Stimulated activated CD8-positive, alpha-beta memory T cell treated with anti-CD3 and anti-CD28 coated beads, Interleukin-4, amount 100 ng/mL, for 24 hours (primary cell): ENCODE measurements around the gene LIPM.

Source experiments
- DNase-seq: peaks from one replicate; pipeline ENCODE4 v3.0.0-alpha.2; 2020; ENCODE audit warnings: low read depth

The LIPM gene

DNA sequence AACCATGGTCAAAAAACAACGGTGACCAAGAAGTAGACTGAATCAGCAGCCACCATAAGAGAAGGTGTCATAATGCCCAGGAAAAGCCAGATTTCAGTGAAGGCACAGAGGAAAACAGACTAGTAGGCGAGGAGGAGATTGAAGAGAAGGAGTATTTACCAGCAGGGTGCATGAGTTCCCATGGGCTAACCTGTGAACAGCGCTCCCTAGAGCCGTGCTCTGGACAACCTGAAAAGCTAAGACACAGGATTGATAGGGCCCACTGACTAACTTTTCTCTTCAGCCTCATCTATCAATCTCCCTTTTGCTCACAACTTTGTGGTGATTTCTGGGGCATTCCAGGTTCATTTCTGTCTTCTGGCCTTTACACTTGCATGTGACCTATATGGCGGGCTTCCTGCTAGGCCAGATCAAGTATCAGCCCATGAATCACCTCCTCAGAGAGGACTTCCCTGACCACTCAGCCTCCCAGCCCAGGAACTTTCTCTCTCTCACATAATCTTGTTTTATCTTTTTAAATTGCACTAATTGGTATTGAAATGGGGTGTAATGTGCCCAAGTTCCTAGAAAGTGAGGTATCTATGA, 36.3 kb downstream of the LIPM start:
- no peak for DNase-seq

DNA sequence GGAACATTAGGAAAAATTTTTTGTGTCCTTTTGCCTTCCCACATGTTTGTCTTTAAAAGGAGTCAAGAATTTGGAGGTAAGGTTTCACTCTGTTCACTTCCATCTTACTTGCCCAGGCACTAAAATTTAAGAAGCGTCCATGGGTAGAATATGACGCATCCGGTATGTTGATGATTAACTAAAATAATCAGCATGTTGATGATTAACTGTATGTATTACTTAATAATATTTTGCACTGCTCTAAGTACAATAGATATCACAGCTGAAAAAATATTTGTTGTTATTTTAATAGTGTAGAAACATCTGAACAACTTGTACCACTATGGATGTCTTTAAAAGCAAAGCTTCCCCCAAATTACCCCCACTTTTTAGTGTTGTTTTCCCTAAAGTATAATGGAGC, 37.6 kb downstream of the LIPM start:
- no peak for DNase-seq

DNA sequence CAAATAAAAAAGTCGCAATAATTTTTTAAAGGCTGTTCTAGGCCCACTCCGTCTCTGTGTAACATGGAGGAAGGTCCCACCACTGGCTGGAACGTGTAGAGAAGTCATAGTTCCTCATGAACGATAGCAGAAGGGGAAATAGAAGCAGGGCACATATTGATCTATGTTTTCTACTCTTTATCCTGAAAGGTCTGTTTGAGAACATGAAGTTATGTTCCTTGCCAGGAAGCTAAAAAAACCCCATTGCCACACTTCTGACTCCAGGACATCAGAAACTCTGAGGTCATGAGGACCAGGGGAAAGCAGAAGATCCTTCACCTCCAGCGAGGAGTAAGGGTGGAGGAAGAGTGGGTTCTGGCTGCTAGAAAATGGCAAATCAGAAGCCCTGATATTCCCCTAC, 38.4 kb downstream of the LIPM start:
- DNase-seq = no peak

DNA sequence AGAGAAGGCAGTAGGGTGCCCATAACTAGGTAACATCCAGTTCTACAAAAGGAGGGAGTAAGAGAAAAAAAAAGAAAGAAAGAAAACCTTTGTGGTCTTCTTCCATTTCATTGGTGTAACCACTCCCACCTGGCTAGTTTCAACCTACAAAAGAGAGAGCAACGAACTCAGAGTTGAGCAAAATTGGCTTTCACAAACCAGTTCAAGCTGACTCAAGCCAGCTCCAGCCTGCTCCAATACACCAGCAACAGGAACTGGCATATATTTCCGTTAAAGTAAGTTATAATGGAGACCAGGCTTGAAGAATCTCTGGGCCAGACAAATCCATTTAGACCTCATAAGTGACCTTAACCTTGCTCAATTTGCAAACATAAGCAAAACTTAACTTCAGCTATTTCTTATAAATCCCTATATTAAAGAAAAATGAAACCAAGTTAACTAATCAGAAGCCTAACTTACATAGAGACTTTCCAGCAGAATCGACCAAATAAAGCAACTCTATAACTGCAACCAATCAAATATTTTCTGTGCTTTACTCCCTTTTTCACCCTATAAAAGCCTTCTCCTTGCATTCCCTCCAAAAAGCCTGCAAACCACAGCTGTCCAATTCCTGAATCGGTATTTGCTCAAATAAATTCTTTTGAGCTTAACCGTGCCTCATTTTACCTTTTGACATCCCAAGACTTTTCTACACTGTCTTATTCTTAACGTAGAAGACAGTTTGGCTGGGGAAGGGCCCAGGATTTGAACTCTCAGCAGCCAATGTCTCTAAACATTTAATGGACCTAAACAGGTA, 39.0 kb downstream of the LIPM start:
- DNase-seq = no peak

DNA sequence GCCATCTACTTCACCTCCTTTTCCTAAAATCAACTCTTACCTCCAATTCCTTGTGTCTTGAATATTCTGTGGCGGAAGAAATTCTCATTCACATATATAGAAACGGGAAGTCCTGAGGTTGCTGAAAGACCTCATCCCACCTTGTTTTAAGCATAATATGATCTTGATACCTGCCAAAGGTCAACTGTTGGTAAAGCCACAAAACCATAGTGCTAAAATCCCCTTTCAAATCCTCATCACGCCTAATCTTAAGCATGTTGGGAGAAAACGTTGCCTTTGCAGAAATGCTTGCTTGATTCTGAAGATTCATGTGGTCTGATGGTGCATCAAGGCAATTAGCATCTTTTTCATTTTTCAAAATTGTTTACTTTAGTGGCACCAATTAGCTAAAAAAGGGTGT, 40.6 kb downstream of the LIPM start:
- no peak for DNase-seq

DNA sequence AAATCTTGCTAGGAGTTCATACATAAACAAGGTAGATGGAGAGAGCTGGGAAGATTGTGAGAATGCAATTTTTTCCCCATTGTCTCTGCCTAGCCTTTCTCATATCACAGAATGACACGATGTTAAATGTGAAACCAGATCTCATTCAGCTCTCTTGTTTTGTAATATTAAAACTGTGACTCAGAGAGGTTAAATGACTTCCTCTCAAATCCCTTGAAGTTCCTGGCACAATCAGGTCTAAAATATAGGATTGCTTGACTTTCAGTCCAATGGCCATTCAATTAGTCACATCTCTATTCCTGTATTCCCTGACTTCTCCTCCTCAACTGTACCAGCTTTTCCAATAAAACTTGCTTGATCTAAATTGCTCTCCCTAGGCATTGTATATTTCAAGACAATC, 46.0 kb downstream of the LIPM start:
- no peak for DNase-seq

DNA sequence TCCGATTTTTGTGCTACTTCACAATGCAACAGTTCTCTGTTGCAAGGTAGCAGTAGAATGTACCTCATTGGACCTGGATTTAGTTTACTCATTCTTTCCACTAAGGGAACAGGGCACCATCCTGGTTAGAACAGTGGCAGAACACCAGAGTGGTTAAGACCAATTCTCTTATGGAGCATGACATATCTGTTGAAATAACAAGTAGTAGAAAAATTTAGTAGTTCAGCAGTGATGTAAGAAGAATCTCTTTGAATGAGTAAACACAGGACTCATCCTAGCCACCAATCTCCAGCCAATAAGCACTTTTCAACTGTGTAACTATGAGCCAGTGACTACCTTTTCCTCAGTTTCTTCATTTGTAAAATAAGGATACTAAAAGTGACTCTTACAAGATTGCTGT, 46.7 kb downstream of the LIPM start:
- no peak for DNase-seq

DNA sequence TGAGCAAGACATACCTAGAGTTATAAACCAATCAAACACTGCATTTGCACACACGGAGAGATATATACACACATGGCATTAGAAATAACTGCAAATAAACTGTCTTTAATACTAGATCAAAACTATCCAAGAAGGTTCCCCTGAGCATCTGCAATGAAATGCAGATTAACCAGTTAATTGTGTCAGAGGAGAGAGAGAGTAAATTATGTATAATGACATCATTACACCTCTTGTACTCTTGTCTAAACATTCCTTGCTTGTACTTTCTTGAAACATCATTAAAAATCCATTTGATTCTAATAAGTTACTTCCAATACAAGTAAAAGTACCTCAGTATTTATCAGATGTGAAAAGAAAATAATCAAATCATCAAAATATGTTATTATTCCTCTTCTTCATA, 48.2 kb downstream of the LIPM start:
- DNase-seq = no peak

DNA sequence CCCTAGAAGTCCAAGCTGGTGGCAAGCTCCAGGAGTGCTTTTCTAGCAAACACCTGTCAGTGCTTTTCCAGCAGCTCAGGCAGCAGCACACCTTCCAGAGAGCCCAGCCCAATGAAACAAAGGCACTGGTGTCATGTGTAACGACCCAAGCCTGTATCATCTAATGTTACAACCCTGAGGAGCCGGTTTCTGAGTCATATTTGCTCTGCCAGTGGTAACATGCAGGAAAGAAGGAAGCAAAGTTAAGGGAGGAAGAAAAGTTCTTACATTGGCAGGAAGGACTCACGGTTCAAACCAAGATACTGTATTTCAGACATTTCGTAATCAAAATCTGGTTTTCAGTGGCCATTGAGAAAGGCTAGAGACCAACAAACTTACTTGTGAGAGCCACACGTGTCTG, 49.2 kb downstream of the LIPM start, which contains the start of gene ANKRD22:
TSS of gene ANKRD22 (minus strand) at position 139 of the 400 bp plus-strand sequence. CDS start 237 bp downstream, outside the sequence.
- DNase-seq = no peak

DNA sequence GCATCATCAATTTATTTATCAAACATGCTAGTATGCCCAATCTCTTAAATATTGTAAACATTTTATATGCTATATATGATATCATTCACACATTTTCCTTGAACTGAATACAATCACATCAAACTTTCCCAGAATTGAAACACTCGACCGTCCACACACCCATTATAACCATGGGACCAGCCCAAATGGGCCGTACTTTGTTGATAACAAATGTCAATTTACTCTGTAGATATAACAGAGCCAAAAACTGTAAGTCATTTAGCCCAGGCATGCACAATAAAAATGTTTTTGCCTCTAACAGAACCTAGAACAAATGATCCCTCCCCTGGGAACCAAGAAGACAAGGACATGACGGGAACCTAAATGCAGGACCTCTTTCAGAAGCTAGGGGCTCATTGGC, 49.8 kb downstream of the LIPM start:
- DNase-seq = no peak

DNA sequence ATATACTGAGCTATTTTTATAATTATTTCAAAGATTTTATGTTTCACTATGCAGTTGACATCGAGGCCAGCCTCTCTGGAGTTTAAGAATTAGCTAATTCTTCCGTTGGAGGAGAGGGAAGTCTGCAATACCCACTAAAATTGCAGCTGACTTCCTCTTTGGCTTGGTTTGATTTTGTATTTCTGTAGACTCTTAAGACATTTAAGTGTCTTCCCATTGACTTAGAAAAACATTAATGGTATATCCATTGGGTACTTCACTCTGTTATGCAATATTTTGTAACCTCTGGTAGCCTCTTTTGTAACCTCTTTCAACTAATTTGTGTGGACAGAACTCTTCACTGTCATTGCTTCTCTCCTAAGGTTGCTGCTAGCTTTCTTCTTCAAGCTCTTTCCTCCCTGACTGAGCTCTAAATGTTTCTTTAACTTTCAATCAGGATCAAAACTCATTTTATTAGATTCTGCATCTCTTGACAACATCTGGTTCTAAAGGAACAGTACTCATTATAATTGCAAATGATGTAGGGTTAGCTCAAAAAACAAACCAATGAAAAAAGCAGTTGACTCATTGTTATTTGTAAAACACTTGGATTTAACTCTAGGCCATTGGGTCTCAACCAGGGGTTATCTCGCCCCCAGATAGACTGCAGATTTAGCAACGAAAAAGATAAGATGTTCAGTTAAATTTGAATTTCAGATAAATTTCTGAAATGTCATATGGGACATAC, 50.8 kb downstream of the LIPM start:
- no peak for DNase-seq

DNA sequence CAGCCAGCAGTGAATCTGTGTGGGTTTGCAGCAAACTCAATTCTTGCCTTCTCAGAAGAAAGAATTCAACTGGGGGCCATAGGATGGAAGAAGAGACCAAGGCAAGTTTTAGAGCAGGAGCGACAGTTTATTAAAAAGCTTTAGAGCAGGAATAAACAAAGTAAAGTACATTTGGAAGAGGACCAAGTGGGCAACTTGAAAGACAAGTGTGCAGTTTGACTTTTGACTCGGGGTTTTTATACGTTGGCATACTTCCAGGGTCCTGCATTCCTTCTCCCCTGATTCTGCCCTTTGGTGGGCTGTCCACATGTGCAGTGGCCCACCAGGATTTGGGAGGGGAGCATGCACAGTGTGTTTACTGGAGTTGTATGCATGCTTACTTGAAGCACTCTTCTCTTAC, 52.2 kb downstream of the LIPM start:
- no peak for DNase-seq

DNA sequence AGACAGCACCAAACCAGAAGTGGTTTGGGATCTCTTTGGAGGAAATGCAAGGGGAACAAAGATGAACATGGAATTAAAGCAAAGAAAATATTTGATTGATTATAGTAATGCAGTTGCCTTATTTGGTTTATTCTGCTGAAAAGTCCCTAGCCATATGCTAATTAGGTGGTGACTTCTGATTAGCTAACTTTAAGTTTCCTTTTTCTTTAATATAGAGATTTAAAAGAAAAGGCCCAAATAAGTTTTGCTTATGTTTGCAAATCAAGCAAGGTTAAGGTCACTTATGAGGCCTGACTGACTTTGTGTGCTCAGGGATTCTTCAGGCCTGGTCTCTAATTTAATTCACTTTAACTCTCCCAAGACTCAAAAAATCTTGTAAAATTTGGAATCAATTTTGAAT, 55.3 kb downstream of the LIPM start:
- no peak for DNase-seq

DNA sequence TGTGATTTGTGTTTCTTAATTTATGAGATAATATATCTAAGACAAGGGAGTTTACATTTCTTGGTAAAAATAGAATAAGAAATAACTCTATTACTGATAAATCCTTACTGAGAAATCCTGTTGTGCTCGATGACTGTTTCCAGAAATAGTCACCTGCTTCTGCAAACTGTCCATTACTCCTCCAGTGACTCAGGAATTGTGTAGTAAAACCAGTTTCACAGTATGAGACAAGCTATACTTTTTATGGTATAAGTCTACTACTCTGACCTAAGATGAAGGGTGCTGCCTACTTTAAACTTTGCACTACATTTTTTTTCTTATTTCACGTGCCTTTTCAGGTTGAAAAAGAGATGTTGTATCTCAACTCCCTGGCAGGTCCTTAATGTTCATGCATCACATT, 56.0 kb downstream of the LIPM start:
- no peak for DNase-seq

DNA sequence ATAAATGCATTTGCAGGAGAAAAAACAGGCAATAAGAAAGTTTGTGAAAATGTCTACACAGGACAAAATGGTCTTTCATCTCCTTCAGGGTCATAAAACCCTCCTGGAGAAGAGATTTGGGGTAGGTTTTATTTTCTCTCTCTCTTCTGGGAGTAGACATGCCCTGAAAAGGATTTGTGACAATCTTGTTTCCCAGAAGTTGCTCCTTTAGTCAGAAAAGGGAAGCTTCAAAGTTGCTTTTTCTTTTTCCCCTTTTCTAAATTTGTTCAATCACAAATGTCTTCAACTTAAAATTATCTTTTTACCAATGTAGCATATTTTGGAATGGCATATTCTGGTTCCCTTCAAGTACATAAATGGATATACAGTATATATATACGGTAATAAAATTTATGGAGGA, 58.5 kb downstream of the LIPM start:
- no peak for DNase-seq

DNA sequence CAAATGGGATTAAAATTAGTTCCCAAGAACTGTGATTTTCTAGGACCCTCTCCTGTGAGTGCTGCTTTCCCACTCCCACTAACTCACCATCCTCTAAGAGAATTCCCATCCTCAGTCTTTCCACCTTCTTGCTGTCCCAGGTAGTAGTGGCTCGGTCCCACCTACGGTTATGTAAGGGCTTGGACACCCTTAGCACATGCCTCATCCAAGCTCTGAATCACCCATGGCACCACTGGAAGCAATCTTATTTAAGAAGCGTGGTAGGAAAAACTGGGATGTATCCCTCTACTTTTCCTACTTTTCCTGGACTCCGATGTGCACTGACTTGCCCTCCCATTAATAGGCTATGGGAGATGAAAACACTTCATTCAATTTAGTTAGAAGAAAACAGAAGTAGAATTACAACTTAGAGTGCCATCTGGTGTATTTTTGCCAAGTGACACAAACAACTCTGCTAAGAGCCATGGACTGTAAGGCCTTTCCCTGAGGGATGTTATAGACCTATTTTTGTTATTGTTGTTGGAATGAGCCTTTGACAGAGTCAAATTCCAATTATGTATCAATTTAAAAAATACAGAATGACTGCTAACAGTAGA, 62.8 kb downstream of the LIPM start:
- DNase-seq = no peak

DNA sequence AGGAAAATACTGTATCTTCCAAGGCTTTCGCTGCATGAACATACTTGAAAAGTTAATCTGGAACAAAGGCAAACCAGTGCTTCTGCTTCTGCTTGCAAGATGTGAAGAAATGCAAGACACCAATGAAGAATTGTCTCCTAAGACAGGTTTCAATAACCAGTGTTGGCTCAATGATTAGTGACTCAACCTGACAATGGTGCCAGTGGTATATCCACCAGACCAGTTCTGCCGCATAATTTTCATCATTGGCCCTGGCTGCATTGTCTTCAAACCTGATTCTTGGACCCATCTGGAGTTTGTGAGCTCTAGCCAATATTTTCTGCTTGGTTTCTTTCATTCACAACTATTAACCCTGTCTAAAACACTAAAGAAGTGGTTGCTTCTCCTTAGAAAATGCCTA, 63.9 kb downstream of the LIPM start:
- no peak for DNase-seq

DNA sequence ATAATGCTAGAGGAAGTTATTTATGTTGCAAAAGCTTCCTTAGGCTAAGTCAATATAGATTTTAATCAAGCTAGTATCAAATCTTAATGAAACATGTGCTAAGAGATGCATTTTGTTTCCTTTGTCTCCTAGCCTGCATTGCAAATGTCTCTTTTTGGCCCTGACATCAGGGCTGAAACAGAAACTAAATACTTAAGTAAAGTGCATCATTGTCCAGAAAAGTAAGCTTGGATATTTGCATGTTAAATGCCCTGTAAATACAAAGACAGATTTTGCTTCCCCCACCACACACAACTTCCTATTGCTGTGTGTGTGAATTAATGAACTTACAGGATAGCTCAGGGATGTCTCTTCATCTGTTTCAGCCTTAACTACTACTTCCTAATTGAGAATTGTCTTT, 67.6 kb downstream of the LIPM start:
- no peak for DNase-seq
